Muscle of back (tissue), 11 donors: ENCODE data around the gene MGMT. TPM values are rescaled to one million over a fixed set of nuclear protein-coding genes. Genes with fewer than 3 reads are reported as not detected.
A peak's percentile ranks its signal among the peaks of the same experiment; 100 is the strongest.

Experiments
- DNase-seq, 3 donors: peaks; one replicate each; pipeline versions ENCODE4 v3.0.0 to v3.0.0-alpha.2; 2013
- polyA plus RNA-seq, 10 donors: library from polyadenylated mRNA; unstranded; fragments of 120-200 nt; gene quantifications; one replicate each; pipeline ENCODE4 v1.2.1, GENCODE V29; 2013; ENCODE audit not compliant: insufficient read length in 10 of 10

MGMT gene
- polyA plus RNA-seq, 10 donors = 10.7 to 19.2 (median 13.8) TPM

GRCh38 chr10:129706081-129706480 lies 239.0 kb downstream of the MGMT start:
- no peak for DNase-seq

- DNase-seq = no peak
These were observed 239.5 kb downstream of the MGMT start for GRCh38 chr10:129706523-129706922.

DNA sequence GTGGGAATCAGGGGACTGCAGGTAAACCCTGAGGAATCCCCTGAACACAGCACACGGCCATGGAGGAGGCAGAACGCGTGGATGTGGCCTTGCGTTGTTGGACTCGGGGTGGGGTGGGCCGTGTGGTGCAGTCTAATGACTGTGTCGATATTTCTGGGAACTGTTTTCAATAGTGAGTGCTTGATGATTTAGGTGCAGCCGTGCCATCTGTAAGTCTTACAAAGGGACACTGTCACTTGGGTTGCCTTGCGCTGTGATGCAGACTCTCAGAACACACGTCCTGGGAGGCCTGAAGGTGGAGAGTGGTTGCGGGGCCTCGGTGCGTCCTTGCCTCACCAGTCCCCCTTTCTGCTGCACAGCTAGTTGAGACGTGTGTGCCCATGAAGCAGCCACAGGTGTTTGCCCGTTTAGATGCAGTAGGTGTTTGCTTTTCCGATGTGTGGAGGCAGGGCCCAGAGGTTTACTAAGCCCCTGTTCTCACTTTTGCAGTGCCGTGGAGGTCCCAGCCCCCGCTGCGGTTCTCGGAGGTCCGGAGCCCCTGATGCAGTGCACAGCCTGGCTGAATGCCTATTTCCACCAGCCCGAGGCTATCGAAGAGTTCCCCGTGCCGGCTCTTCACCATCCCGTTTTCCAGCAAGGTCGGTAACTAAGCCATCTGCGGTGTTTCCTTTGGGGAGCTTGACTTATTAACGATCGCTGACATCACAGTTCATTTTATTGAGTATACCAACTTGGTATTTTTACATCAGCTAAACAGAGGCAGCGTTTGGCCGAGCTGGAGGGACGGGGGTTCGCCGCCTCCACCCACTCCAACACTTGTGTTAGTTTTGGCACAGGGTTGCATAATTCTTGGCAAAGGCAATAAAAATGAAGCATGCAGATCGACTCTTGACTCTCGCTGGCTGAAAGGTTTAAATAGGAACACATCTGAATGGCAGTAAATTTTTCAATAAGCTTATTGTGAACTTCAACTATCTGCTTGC lies 240.7 kb downstream of the MGMT start:
- DNase-seq = peak; percentile 41 to 76 (median 49)

GRCh38 chr10:129709101-129709500 lies 242.1 kb downstream of the MGMT start:
- no peak for DNase-seq

DNA sequence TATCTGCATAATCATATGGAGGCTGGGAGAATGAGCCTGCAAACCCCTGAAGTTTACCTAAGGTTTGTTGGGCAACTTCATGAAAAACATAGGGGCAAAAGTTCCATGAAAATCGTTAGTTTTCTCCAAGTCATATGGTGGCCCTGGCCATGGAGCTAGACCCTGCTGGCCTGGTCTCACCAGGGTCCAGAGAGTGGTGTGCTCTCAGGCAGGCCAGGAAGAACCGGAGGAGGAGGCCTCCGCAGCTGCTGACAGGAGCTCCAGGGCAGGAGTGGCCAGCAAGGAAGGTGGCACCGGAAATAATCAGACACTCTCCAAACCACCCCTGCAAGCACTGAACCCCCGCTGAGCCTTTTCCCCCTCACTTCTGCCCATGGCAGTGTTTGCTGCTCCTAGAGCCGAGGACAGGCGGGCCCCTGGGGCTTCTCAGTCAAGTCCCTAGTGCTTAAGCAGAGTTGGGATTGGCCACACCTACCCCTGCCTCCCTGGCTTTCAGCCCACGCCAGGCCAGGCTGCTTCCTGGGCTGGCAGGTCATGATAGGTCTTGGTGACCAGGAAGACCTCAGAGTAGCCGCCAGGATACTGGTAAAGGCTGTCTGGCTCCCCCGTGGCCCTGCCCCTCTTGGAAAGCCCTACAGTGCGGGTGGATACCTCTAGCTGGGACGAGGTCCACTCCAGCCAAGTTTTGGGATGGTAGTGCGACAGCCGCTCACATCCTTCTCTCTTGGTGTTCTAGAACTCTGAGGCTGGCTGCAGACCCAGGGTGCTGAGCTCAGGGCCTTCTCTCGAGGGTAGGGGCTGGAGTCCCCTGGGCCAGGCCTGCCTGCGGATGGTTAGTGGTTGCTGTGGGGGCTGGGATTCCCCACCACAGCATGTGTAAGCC lies 242.8 kb downstream of the MGMT start:
- no peak for DNase-seq

GRCh38 chr10:129710510-129710847 lies 243.4 kb downstream of the MGMT start:
- no peak for DNase-seq

- no peak for DNase-seq
These were observed 244.2 kb downstream of the MGMT start for GRCh38 chr10:129711291-129711690.

DNA sequence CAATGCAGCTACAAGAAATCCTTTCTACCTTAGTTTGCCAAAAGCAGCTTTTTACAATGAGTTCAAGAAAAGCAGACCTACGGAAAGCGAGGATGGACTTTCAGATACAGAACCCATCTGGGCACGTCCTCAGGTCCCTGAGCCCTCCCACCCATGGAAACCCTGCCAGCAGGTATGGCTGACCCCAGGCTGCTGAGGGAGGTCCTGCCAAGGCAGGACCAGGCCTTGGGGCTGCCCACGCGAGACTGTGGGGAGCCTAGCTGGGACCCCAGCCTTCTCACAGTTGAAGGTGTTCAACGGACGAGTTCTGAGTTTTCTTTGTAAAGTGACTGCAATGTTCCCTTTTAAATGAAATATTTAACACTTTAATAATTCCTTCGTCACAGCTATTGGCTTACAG lies 245.0 kb downstream of the MGMT start:
- DNase-seq = no peak

GRCh38 chr10:129713659-129714265 lies 246.7 kb downstream of the MGMT start:
- DNase-seq = no peak

- DNase-seq = no peak
These were observed 248.8 kb downstream of the MGMT start for GRCh38 chr10:129715805-129716204.

DNA sequence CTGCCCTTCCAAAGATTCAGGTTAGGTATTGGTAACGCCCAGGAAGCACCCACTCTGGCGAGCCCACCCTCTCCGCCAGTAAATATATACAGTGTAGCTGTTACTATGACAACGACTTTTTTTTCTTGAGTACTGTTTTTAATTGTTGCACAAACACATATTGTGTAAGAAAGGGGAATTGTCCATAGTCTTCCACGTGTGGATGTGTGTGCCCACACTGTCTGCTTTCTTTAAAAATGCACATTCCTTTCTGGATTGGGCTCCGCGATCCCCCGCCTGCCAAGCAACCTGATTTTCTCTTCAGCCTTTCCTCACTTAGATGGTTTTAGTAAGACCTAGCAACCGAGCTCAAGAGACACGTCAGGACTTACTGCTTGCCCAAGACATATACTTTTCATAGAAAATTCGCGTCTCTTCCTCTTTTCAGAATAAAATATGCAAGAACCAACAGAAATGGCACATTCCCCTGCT lies 249.2 kb downstream of the MGMT start:
- no peak for DNase-seq

DNA sequence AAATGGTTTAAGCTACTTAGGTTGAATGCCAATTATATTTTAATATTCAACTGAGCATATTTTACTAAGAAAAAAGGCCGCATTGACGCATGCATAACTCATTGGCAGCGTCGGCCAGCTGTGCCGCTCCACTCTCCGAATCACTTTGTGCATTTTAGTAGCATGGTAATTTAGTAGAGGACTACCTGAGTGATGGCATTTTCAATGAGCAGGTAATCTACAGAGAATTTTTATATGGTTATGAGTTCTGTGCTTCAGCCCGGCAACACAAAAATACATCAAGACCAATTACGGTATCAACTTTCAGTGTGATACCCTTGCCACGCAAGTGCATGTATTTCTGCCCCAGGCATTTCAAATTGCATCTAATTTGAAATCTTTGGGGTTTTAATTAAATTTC lies 249.8 kb downstream of the MGMT start:
- DNase-seq = no peak

DNA sequence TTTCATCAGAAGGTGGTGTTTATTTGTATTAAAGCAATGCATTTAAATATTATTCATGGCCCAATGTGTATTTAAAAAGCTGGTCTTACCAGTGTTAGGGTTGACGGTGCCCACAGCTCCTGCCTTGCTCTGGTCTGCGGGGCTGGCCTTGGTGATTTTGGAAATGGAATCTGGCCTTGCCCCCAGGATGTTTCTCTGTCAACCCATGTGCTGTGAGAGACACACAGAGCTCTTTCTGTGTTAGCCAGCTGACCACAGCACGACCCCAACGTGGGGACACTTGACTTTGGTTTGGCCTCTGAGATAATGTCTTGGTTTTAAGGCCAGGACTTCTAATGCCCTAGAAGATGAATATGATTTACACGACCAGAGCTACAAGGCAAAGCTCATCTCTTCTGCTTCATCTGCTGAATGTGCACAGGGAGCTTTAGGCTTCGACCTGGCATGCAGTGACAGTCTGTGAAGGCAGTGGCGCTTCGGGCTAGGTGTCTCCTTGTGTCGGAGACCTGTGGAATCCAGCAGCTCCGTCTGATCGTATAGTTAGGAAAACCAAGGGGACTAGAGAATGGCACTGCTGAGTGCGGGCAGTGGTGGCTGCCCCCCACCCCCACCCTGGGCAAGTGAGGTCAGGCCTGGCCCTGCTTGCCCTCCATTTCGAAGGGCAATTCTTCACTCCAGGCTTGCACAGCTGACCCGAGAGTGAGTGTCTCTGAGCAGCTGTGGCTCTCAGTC lies 250.9 kb downstream of the MGMT start:
- no peak for DNase-seq

- DNase-seq = no peak
These were observed 251.7 kb downstream of the MGMT start for GRCh38 chr10:129718548-129719414.

- no peak for DNase-seq
These were observed 252.3 kb downstream of the MGMT start for GRCh38 chr10:129719415-129719739.

GRCh38 chr10:129719889-129720590 lies 253.0 kb downstream of the MGMT start:
- no peak for DNase-seq

- no peak for DNase-seq
These were observed 258.0 kb downstream of the MGMT start for GRCh38 chr10:129725011-129725410.

- no peak for DNase-seq
These were observed 258.4 kb downstream of the MGMT start for GRCh38 chr10:129725482-129725881.

- DNase-seq = no peak
These were observed 259.0 kb downstream of the MGMT start for GRCh38 chr10:129725890-129726631.
